A549 (cell line): Measurements from ENCODE around the gene CEMIP2. TPM values are rescaled to one million over a fixed set of nuclear protein-coding genes. Genes with fewer than 3 reads are reported as not detected.

Experiments used
- ATAC-seq, 2 experiments: fragments of 200-7000 bp in 1 of 2; fragments of >200 bp in 1 of 2; cut with Nextera tagmentation in 1 of 2; cut with Tn5 transposase in 1 of 2; 3 replicates each; pipeline versions ENCODE4 v1.8.0 to v1.9.1; 2018 to 2020; ENCODE audit warnings: mild to moderate bottlenecking in 1 of 2, moderate library complexity in 1 of 2
- CTCF ChIA-PET: fragments of 300-600 bp; sonication (Branson Sonifier 250); formaldehyde crosslinking; extraction: SDS; loops from one replicate; lab custom pipeline; 2021; ENCODE audit warnings: antibody characterized with exemption, inconsistent platforms; lab: Yijun Ruan, JAX
- POLR2A ChIA-PET: fragments of 350-600 bp; formaldehyde crosslinking; extraction: SDS; loops from one replicate; lab custom pipeline; 2021; ENCODE audit warnings: antibody characterized with exemption, inconsistent platforms; lab: Yijun Ruan, JAX
- DNase-seq, 2 experiments: peaks; one replicate each; pipeline versions ENCODE4 v3.0.0 to v3.0.0-alpha.2; 2011 to 2016; ENCODE audit warnings: low read depth in 1 of 2, low spot score in 1 of 2
- FAIRE-seq: peaks from 2 replicates; lab custom pipeline; 2011; peaks lifted over from hg19 to GRCh38; lab: Jason Lieb, UNC
- H3K27ac ChIP-seq, 2 experiments: fragments of >200 bp; sonication (Bioruptor Twin); formaldehyde crosslinking; 3 replicates each; pipeline ENCODE4 v1.5.1; 2016 to 2017
- H3K4me1 ChIP-seq: fragments of >200 bp; sonication (Bioruptor Twin); formaldehyde crosslinking; 3 replicates; pipeline ENCODE4 v1.6.1; 2016
- H3K4me2 ChIP-seq: fragments of >200 bp; sonication (Bioruptor Twin); formaldehyde crosslinking; 3 replicates; pipeline ENCODE4 v1.6.1; 2016
- H3K4me3 ChIP-seq: fragments of >200 bp; sonication (Bioruptor Twin); formaldehyde crosslinking; 3 replicates; pipeline ENCODE4 v1.5.1; 2016
- H3K9me3 ChIP-seq: fragments of >200 bp; sonication (Bioruptor Twin); formaldehyde crosslinking; 3 replicates; pipeline ENCODE4 v1.6.1; 2016
- FOSB ChIP-seq: fragments of 250-450 bp; sonication (Bioruptor Pico); IDR thresholded peaks from 2 replicates; pipeline ENCODE4 v1.5.0; 2020; ENCODE audit warnings: mild to moderate bottlenecking, moderate library complexity
- MYC ChIP-seq: IDR thresholded peaks from 2 replicates; pipeline ENCODE4 v1.6.1; 2012; ENCODE audit warnings: mild to moderate bottlenecking, inconsistent platforms, low read length, improper control_type of control experiment, borderline replicate concordance
- NPAS2 ChIP-seq: fragments of 250-450 bp; sonication (Bioruptor Pico); IDR thresholded peaks from 2 replicates; pipeline ENCODE4 v1.8.0; 2022; ENCODE audit warnings: mild to moderate bottlenecking, moderate library complexity, borderline replicate concordance
- RAD21 ChIP-seq, 2 experiments: fragments of >200 bp in 1 of 2; sonication (Bioruptor Twin) in 1 of 2; formaldehyde crosslinking in 1 of 2; IDR thresholded peaks in 1 of 2; conservative IDR thresholded peaks in 1 of 2; 2 replicates in 1 of 2; 3 replicates in 1 of 2; pipeline ENCODE4 v1.6.1; 2012 to 2018; ENCODE audit warnings: inconsistent platforms in 1 of 2
- WGBS: methylation state at CpG from one replicate; pipeline ENCODE4 v1.1.6; 2017; ENCODE audit errors: missing lambda C conversion rate; 5-methylcytosine and 5-hydroxymethylcytosine counted together
- polyA plus RNA-seq, 4 experiments: library from polyadenylated mRNA; depleted of rRNA in 3 of 4; stranded (reverse); fragments of >200 nt; fragmentation: RNase III in 1 of 4; extraction: RNeasy Plus Mini Kit Qiagen cat#74134 plus additional on column Dnase treatment in 1 of 4; gene quantifications; 2 replicates in 3 of 4; 3 replicates in 1 of 4; pipeline ENCODE4 v1.2.3, GENCODE V29; 2011 to 2017
- TF ChIP-seq, protein P1 (sequence below): fragments of 150-350 bp; IDR thresholded peaks from 2 replicates; pipeline ENCODE4 v1.6.1; 2014; ENCODE audit warnings: low read depth, mild to moderate bottlenecking, low read length

The CEMIP2 gene
- polyA plus RNA-seq, 2 of the 4 experiments (the other 2 are of a cell fraction): 146 to 161 TPM

DNA sequence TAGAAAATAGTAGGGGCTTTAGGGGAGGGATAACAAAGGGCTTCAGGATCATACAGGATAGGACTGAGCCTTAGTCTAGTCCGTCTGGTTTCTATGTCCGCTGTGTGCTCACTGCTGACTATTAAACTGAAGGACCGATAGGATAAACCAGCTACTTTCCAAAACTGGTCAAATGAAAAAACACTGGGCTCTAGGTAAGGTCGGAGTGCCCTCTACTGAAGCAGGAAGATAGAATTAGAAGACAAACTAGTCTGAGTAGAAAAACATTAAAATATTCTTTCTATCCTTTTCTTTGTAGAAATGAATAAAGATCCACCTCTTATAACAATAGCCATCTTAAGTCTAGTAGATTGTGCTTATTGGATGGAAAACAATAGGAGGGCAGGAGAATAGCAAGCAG lies 133.6 kb downstream of the CEMIP2 start:
- no peak for FAIRE-seq

More for the DNA sequence above, 133.6 kb downstream of the CEMIP2 start:
- TF ChIP-seq RAD21 (conservative IDR thresholded peaks at IDR 0.05 in 1 of 2, IDR thresholded peaks at IDR 0.05 in 1 of 2) (peak; percentile 18 to 28; a peak in 2 of 5 replicates), NPAS2 (CRISPR knock-in tag) (no peak), MYC (no peak), FOSB (CRISPR knock-in tag) (no peak)
- TF ChIP-seq, protein P1, sequence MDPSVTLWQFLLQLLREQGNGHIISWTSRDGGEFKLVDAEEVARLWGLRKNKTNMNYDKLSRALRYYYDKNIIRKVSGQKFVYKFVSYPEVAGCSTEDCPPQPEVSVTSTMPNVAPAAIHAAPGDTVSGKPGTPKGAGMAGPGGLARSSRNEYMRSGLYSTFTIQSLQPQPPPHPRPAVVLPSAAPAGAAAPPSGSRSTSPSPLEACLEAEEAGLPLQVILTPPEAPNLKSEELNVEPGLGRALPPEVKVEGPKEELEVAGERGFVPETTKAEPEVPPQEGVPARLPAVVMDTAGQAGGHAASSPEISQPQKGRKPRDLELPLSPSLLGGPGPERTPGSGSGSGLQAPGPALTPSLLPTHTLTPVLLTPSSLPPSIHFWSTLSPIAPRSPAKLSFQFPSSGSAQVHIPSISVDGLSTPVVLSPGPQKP: no peak
- H3K4me3 ChIP-seq: no peak overlapping the region
- ATAC-seq: no peak
- H3K4me1 ChIP-seq: no peaks in the 10 kb centered on the region
- H3K9me3 ChIP-seq: no peaks in the 10 kb centered on the region
- no peak overlapping the region for H3K4me2 ChIP-seq
- POLR2A ChIA-PET: no interaction called here
- CTCF ChIA-PET: interaction anchor here (1.0 to 1.2 kb wide), 3 partner anchors 15 to 31 kb away, joined by 3 to 4 read pairs (median 3); no protein-coding TSS in a partner anchor
- 70% methylated on average over 4 of the region's 4 CpGs for WGBS
- no peak for DNase-seq
- no peak overlapping the region for H3K27ac ChIP-seq

Other genes starting within 250 kb of the CEMIP2 start
- gene ABHD17B, start 142.7 kb upstream of the CEMIP2 start, polyA plus RNA-seq (2011; rRNA removed): 24.7 and 25.3 TPM in 2 replicates
- 14.6 to 16.6 TPM (median 14.9 TPM) in 3 replicates for gene ABHD17B, start 142.7 kb upstream of the CEMIP2 start, polyA plus RNA-seq (2017; fragmentation: RNase III; extraction: RNeasy Plus Mini Kit Qiagen cat#74134 plus additional on column Dnase treatment)
- 15.1 and 24.6 TPM in 2 replicates for gene C9orf85, start 143.1 kb upstream of the CEMIP2 start, polyA plus RNA-seq (2011; rRNA removed)
- gene C9orf85, start 143.1 kb upstream of the CEMIP2 start, polyA plus RNA-seq (2017; fragmentation: RNase III; extraction: RNeasy Plus Mini Kit Qiagen cat#74134 plus additional on column Dnase treatment): 15.9 to 19.0 TPM (median 16.9 TPM) in 3 replicates